ENCODE data around the gene ATP13A3.

- no peak for TF ChIP-seq SNAI2 (CRISPR knock-in tag; IDR thresholded peaks at IDR 0.05)
- TF ChIP-seq GLIS3 (CRISPR knock-in tag; IDR thresholded peaks at IDR 0.05) = no peak
- no peak for TF ChIP-seq PATZ1 (CRISPR knock-in tag; IDR thresholded peaks at IDR 0.05; ENCODE audit: borderline replicate concordance)
- no peak for TF ChIP-seq TCF4 (CRISPR knock-in tag; IDR thresholded peaks at IDR 0.05; ENCODE audit: borderline replicate concordance)
These were observed 89.0 kb downstream of the ATP13A3 start for GRCh38 chr3:194397757-194398312.
